GM12875 (cell line): ENCODE results near the gene SLC2A9.

Experiments
- H3K4me3 ChIP-seq: one replicate; pipeline ENCODE4 v1.5.1; 2011; ENCODE audit warnings: low read depth, low read length, control low read depth
- CTCF ChIP-seq: IDR thresholded peaks from 2 replicates; pipeline ENCODE4 v1.5.1; 2011; ENCODE audit warnings: low read depth, mild to moderate bottlenecking, control low read depth, inconsistent platforms, low read length, moderate library complexity, borderline replicate concordance; ENCODE audit not compliant: insufficient read depth

SLC2A9 gene

GRCh38 chr4:9880406-9881197 is 140.7 kb downstream of the SLC2A9 start:
- TF ChIP-seq CTCF: no peak
- H3K4me3 ChIP-seq: no peak overlapping the region

- H3K4me3 ChIP-seq: no peak overlapping the region
- no peak for TF ChIP-seq CTCF
Observed at GRCh38 chr4:9877123-9877522, 144.2 kb downstream of the SLC2A9 start.

- H3K4me3 ChIP-seq: no peak overlapping the region
- no peak for TF ChIP-seq CTCF
Observed at GRCh38 chr4:9875516-9875915, 145.8 kb downstream of the SLC2A9 start.

GRCh38 chr4:9874385-9874784 is 146.9 kb downstream of the SLC2A9 start:
- TF ChIP-seq CTCF: no peak
- H3K4me3 ChIP-seq: no peak overlapping the region

- H3K4me3 ChIP-seq: no peak overlapping the region
- TF ChIP-seq CTCF: no peak
Observed at GRCh38 chr4:9870165-9870790, 151.0 kb downstream of the SLC2A9 start.

- no peak overlapping the region for H3K4me3 ChIP-seq
- no peak for TF ChIP-seq CTCF
Observed at GRCh38 chr4:9867751-9868425, 153.4 kb downstream of the SLC2A9 start.
